Right lobe of liver (tissue), 4 donors: ENCODE results near the gene CACNA2D3.

Experiments
- POLR2A ChIP-seq: fragments of 450-650 bp; IDR thresholded peaks from one replicate; pipeline ENCODE4 v1.6.1; 2017; ENCODE audit warnings: antibody characterized with exemption, mild to moderate bottlenecking
- TF ChIP-seq, protein P1 (sequence below), 4 donors: fragments of 200-600 bp in 3 of 4; fragments of 450-650 bp in 1 of 4; IDR thresholded peaks; one replicate each; pipeline versions ENCODE4 v1.5.1 to v1.8.0; 2016 to 2022; ENCODE audit warnings: antibody characterized with exemption in 4 of 4, mild to moderate bottlenecking in 2 of 4
- donor health status: DM: no; HTN: no; CAD: no.
- donor health status: DM: no; HTN: no; CAD: no.
- donor health status: DM: no; HTN: yes; CAD: no.

DNA sequence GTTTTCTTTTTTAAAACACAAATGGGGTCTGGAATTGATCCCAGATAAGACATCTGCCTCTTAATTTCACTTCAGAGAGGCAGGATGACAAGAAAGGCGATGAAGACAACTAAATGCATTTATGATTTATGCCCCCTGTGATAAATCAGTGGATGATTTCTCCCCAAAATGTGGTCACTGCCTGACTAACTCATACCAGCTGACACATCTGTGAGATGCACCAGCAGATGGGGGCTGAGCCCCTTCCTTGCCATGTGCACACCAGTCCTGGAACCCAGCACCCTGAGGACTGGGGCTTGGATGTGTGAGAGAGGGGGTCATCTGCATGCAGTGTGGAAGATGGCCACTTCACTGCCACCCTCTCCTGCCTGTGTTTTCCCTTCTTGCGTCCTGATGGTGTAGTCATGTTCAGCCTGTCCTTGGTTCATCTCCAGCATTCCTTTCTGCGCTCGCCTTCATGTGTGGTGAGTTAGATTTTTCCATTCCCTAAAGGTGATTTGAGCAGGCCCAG lies 541.2 kb downstream of the CACNA2D3 start:
- TF ChIP-seq, protein P1, sequence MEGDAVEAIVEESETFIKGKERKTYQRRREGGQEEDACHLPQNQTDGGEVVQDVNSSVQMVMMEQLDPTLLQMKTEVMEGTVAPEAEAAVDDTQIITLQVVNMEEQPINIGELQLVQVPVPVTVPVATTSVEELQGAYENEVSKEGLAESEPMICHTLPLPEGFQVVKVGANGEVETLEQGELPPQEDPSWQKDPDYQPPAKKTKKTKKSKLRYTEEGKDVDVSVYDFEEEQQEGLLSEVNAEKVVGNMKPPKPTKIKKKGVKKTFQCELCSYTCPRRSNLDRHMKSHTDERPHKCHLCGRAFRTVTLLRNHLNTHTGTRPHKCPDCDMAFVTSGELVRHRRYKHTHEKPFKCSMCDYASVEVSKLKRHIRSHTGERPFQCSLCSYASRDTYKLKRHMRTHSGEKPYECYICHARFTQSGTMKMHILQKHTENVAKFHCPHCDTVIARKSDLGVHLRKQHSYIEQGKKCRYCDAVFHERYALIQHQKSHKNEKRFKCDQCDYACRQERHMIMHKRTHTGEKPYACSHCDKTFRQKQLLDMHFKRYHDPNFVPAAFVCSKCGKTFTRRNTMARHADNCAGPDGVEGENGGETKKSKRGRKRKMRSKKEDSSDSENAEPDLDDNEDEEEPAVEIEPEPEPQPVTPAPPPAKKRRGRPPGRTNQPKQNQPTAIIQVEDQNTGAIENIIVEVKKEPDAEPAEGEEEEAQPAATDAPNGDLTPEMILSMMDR (IDR thresholded peaks at IDR 0.05), result no peak
- no peak for TF ChIP-seq POLR2A
